GM12875 (cell line): Measurements from ENCODE around the gene NXPH1.

Experiments used
- H3K4me3 ChIP-seq: one replicate; pipeline ENCODE4 v1.5.1; 2011; ENCODE audit warnings: low read depth, low read length, control low read depth
- CTCF ChIP-seq: IDR thresholded peaks from 2 replicates; pipeline ENCODE4 v1.5.1; 2011; ENCODE audit warnings: low read depth, mild to moderate bottlenecking, control low read depth, inconsistent platforms, low read length, moderate library complexity, borderline replicate concordance; ENCODE audit not compliant: insufficient read depth

The NXPH1 gene

GRCh38 chr7:8627325-8627724, 193.9 kb downstream of the NXPH1 start:
- TF ChIP-seq CTCF: no peak
- H3K4me3 ChIP-seq: no peak overlapping the region

GRCh38 chr7:8628656-8629055, 195.2 kb downstream of the NXPH1 start:
- H3K4me3 ChIP-seq: no peak overlapping the region
- no peak for TF ChIP-seq CTCF

GRCh38 chr7:8629504-8629903, 196.1 kb downstream of the NXPH1 start:
- no peak for TF ChIP-seq CTCF
- no peak overlapping the region for H3K4me3 ChIP-seq

- H3K4me3 ChIP-seq: no peak overlapping the region
- no peak for TF ChIP-seq CTCF
These were observed 203.9 kb downstream of the NXPH1 start for GRCh38 chr7:8637322-8637721.

- TF ChIP-seq CTCF: no peak
- no peak overlapping the region for H3K4me3 ChIP-seq
These were observed 204.7 kb downstream of the NXPH1 start for GRCh38 chr7:8638076-8638475.

GRCh38 chr7:8639668-8640067, 206.3 kb downstream of the NXPH1 start:
- no peak for TF ChIP-seq CTCF
- H3K4me3 ChIP-seq: no peak overlapping the region

GRCh38 chr7:8640671-8641070, 207.3 kb downstream of the NXPH1 start:
- no peak overlapping the region for H3K4me3 ChIP-seq
- TF ChIP-seq CTCF: no peak
